AG04450 (cell line): ENCODE data around the gene ANKRD10. TPM values are rescaled to one million over a fixed set of nuclear protein-coding genes. Genes with fewer than 3 reads are reported as not detected.

Source experiments
- CTCF ChIA-PET: fragments of 300-600, 350-600 bp; formaldehyde crosslinking; extraction: SDS; loops from one replicate; lab custom pipeline; 2022; ENCODE audit warnings: antibody characterized with exemption, inconsistent platforms; lab: Charles Lee
- POLR2A ChIA-PET: fragments of 350-600 bp; formaldehyde crosslinking; extraction: SDS; loops from one replicate; lab custom pipeline; 2021; ENCODE audit warnings: antibody characterized with exemption, inconsistent platforms; lab: Yijun Ruan, JAX
- DNase-seq: peaks from one replicate; pipeline ENCODE4 v3.0.0-alpha.2; 2011; ENCODE audit warnings: low read depth, low spot score
- H3K27ac ChIP-seq: one replicate; pipeline ENCODE4 v1.5.1; 2012; ENCODE audit warnings: low read depth, low read length, control low read depth
- H3K27me3 ChIP-seq: one replicate; pipeline ENCODE4 v1.6.0; 2012; ENCODE audit warnings: low read length; ENCODE audit not compliant: control insufficient read depth, insufficient read depth
- H3K4me3 ChIP-seq: 2 replicates; pipeline ENCODE4 v1.5.1; 2011; ENCODE audit warnings: mild to moderate bottlenecking, low read depth, low read length, control low read depth
- H3K9me3 ChIP-seq: 2 replicates; pipeline ENCODE4 v1.5.1; 2012; ENCODE audit warnings: low read length; ENCODE audit not compliant: control insufficient read depth, insufficient read depth
- polyA plus RNA-seq: library from polyadenylated mRNA; depleted of rRNA; stranded (reverse); fragments of >200 nt; gene quantifications from 2 replicates; pipeline ENCODE4 v1.2.3, GENCODE V29; 2011
- TF ChIP-seq, protein P1 (sequence below): IDR thresholded peaks from 2 replicates; pipeline ENCODE4 v1.5.1; 2011; ENCODE audit warnings: low read depth, low read length, control low read depth, inconsistent platforms

ANKRD10 gene
- polyA plus RNA-seq, 1 experiment, result 105 TPM

- CTCF ChIA-PET, result interaction anchor here (0.7 kb wide), 1 partner anchor 454 kb away, joined by 3 read pairs; no protein-coding TSS in a partner anchor
- POLR2A ChIA-PET, result no interaction called here
- Histone ChIP-seq H3K27me3 (peaks cover 13% of the 10 kb centered on the region), H3K9me3 (peaks cover 3% of the 10 kb centered on the region), H3K4me3 (no peak overlapping the region), H3K27ac (no peak overlapping the region)
- no peak for DNase-seq
- TF ChIP-seq, protein P1, sequence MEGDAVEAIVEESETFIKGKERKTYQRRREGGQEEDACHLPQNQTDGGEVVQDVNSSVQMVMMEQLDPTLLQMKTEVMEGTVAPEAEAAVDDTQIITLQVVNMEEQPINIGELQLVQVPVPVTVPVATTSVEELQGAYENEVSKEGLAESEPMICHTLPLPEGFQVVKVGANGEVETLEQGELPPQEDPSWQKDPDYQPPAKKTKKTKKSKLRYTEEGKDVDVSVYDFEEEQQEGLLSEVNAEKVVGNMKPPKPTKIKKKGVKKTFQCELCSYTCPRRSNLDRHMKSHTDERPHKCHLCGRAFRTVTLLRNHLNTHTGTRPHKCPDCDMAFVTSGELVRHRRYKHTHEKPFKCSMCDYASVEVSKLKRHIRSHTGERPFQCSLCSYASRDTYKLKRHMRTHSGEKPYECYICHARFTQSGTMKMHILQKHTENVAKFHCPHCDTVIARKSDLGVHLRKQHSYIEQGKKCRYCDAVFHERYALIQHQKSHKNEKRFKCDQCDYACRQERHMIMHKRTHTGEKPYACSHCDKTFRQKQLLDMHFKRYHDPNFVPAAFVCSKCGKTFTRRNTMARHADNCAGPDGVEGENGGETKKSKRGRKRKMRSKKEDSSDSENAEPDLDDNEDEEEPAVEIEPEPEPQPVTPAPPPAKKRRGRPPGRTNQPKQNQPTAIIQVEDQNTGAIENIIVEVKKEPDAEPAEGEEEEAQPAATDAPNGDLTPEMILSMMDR, result no peak
These were observed 59.5 kb downstream of the ANKRD10 start for GRCh38 chr13:110855363-110855762.

DNA sequence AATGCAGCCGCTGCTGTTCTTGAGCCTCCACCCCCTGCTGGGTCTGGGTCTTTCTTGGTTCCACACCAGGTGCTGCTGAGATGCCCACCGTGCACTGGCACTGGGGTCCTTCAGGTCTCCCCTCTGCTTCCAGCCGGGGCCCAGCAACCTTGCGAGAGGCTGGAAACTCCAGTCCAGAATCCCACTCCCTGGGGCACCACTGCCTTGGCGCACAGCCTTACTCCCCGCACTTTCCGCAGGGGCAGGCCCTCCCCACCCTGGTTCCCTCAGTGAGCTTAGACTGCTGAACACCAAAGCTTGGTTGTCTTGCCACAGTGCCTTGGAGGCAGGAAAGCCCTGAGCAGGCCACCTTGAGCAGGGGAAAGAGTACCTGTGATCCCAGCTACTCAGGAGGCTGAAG is 60.0 kb downstream of the ANKRD10 start:
- Histone ChIP-seq H3K27me3 (peaks cover 16% of the 10 kb centered on the region), H3K9me3 (peaks cover 3% of the 10 kb centered on the region), H3K4me3 (no peak overlapping the region), H3K27ac (no peak overlapping the region)
- ChIA-PET CTCF (interaction anchor here (0.7 kb wide), 1 partner anchor 454 kb away, joined by 3 read pairs; no protein-coding TSS in a partner anchor), POLR2A (no interaction called here)
- TF ChIP-seq, protein P1, result no peak
- no peak for DNase-seq

DNA sequence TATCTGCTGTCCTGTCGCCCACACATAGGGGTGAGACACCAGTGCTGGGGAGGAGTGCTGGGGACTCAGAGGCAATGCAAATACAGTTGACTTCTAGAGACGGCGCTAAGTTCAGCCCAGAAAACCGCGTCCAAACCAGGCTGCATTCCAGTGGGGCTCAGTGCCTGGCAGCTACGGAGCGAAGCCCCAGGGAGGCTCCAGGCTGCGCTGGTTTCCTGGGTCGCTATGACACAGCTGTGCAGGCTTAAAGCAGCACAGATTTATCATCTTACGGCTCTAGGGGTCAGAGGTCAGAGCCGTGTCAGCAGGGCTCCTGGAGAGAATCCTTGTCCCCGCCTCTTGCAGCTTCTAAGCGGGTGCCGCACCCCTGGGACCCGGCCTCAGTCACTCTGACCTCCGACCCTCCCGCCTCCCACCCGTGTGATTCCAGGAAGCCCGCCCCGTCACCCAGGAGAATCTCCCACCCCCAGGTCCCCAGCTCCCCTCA is 61.6 kb downstream of the ANKRD10 start:
- no peak for DNase-seq
- no peak overlapping the region for H3K4me3 ChIP-seq
- TF ChIP-seq, protein P1, result no peak
- H3K27me3 ChIP-seq, result peaks cover 27% of the 10 kb centered on the region
- no peak overlapping the region for H3K27ac ChIP-seq
- CTCF ChIA-PET, result no interaction called here
- POLR2A ChIA-PET, result no interaction called here
- H3K9me3 ChIP-seq, result peaks cover 3% of the 10 kb centered on the region

DNA sequence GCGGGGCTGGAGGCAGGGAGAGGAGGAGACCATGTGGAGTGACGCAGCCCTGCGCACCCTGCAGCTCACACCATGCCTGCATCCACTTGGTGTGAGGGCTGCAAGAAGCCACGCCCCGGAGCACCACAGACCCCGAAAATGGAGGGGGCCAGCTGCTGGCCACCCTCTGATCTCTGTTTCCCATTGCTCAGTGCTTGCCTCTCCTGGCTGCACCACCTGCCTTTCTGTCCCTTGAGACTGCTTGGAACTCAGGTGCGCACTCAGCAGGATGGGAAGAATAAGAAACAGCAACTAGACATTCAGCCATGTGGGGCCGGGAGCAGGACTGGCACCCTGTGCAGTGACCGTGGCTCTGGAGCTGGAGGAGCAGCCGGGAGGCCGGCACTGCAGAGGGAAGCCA is 64.0 kb downstream of the ANKRD10 start:
- no peak for DNase-seq
- H3K27me3 ChIP-seq, result peaks cover 28% of the 10 kb centered on the region
- H3K9me3 ChIP-seq, result peaks cover 3% of the 10 kb centered on the region; the same call in 1 of the 2 replicates
- no peak overlapping the region for H3K4me3 ChIP-seq
- ChIA-PET CTCF (no interaction called here), POLR2A (no interaction called here)
- TF ChIP-seq, protein P1, result no peak
- H3K27ac ChIP-seq, result no peak overlapping the region

GRCh38 chr13:110850006-110850405 is 64.9 kb downstream of the ANKRD10 start:
- CTCF ChIA-PET, result no interaction called here
- Histone ChIP-seq H3K27me3 (peaks cover 31% of the 10 kb centered on the region), H3K9me3 (peaks cover 2% of the 10 kb centered on the region; the same call in 1 of the 2 replicates)

More at GRCh38 chr13:110850006-110850405, 64.9 kb downstream of the ANKRD10 start:
- POLR2A ChIA-PET, result no interaction called here
- DNase-seq, result no peak
- Histone ChIP-seq H3K4me3 (no peak overlapping the region), H3K27ac (no peak overlapping the region)
- TF ChIP-seq, protein P1, result no peak
